ENCODE data around the gene CATSPERZ.
"Not testable (repeated sequence)": the region's sequence is repeated elsewhere in the genome, so short reads cannot be mapped to it uniquely, and the experiment has no call there.

CATSPERZ gene

DNA sequence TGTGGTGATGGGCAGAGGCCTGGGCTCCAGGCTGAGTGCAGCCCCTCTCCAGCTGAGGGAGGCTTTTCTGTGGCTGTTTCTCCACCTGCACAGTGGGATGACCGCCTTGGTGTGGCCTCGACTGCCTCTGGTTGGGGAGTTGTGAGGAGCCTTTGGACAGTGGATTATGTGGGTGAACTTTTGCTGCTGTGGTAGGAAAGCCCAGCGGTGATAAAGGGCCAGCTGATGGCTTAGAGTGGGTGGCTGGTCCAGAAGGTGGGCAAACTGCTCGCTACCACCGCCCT lies 3.8 kb downstream of the CATSPERZ start:
- no peaks in the 10 kb centered on the region for H3K9me3 Mint-ChIP-seq
- peaks cover 43% of the 10 kb centered on the region for H3K27me3 Mint-ChIP-seq
- ATAC-seq = no peak
- H3K27ac Mint-ChIP-seq = peak overlapping the region in 1 of 2 donors; percentile 98
- H3K4me3 Mint-ChIP-seq = peak overlapping the region; percentile 94 to 95
- H3K4me1 Mint-ChIP-seq = peaks cover 57% of the 10 kb centered on the region
- no peak for DNase-seq

DNA sequence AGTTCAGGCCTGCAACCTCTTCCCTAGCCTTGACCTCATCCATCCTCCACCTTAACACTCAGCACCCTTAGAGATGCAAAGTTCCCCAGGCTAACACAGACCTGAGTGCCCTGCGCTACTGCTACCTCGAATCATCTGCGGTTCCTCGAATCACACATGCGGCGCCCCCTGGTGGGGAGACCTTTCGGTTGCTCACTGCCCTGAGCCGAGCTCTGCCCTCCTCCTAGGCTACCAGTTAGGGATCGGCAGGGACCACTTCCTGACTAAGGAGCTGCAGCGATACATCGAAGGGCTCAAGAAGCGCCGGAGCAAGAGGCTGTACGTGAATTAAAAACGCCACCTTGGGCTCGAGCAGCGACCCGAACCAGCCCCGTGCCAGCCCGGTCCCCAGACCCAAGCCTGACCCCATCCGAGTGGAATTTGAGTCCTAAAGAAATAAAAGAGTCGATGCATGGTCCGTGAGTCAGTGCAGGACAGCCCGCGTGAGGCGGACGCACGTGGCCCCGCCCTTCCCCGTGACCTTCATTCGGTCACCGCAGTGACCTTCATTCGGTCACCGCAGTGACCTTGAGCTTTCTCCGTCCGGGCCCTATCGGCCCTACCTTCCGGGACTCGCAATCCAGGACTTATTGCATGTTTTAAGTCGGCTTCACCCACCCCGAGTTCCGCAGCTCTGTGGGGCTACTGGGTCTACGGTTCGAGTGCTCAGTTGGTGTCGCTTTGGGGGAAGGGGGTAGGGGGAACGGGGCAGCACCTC lies 4.3 kb downstream of the CATSPERZ start:
- H3K27me3 Mint-ChIP-seq = peaks cover 37% of the 10 kb centered on the region
- H3K27ac Mint-ChIP-seq = peak overlapping the region; percentile 97 to 98
- no peaks in the 10 kb centered on the region for H3K9me3 Mint-ChIP-seq
- H3K4me3 Mint-ChIP-seq = peak overlapping the region; percentile 94 to 95
- peaks cover 57% of the 10 kb centered on the region for H3K4me1 Mint-ChIP-seq
- DNase-seq (peak; percentile 95), ATAC-seq (peak; percentile 68)

GRCh38 chr11:64305075-64305690 lies 5.0 kb downstream of the CATSPERZ start, which contains the start of gene ESRRA:
Gene ESRRA, plus strand, starts transcription at chr11:64305524. Its CDS starts 1,656 bp downstream, at chr11:64307180.
- DNase-seq (peak; percentile 99 to 100), ATAC-seq (peak; percentile 78)
- peaks cover 30% of the 10 kb centered on the region for H3K27me3 Mint-ChIP-seq
- H3K9me3 Mint-ChIP-seq = no peaks in the 10 kb centered on the region
- H3K27ac Mint-ChIP-seq = peak within 1 kb of the TSS; percentile 97 to 98
- H3K4me3 Mint-ChIP-seq = peak within 1 kb of the TSS; percentile 96 to 99
- H3K4me1 Mint-ChIP-seq = peaks cover 50% of the 10 kb centered on the region

DNA sequence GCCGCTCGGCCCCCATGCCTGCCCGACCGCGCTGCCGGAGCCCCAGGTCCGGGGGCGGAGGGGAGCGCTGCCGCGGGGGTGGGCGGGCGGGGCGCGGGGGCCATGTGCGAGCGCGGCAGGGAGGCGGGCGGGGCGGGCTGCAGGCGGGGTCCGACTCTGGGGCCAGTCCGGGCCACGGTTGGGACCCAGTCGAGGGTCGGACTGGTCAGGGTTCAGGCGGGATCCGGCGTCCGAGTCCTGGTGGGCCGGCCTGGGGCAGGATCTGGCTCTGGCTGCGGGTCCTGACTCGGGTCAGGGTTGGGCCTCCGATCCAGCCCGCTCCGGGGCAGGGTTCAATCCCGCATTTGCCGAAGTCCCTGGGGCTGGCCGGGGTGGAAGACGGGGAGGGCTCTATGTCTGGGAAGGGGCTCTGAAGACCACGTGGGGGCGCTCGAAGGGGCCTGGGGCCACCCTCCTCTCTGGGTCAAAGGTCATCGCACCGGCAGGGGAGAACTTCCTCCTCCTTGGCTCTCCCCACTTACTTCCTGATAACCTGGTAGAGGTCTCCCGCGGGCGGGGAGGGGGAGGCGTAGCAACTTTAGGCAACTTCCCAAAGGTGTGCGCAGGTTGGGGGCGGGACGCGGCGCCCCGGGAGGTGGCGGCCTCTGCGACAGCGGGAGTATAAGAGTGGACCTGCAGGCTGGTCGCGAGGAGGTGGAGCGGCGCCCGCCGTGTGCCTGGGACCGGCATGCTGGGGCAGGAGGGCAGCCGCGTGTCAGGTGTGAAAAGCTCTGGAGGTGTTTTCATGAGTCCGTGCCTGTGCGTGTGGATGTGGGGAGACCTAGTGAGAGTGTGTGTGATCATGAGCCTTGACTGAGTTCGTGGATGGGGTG lies 5.8 kb downstream of the CATSPERZ start:
- Mint-ChIP-seq H3K4me1 (peaks cover 46% of the 10 kb centered on the region), H3K4me3 (peak overlapping the region; percentile 96 to 99), H3K27me3 (peaks cover 23% of the 10 kb centered on the region), H3K9me3 (no peaks in the 10 kb centered on the region), H3K27ac (peak overlapping the region; percentile 86 to 98)
- DNase-seq = peak; percentile 64 to 81
- ATAC-seq = peak; percentile 41

- DNase-seq (no peak), ATAC-seq (no peak)
- Mint-ChIP-seq H3K4me3 (peak overlapping the region; percentile 96 to 99), H3K9me3 (no peaks in the 10 kb centered on the region), H3K4me1 (peaks cover 47% of the 10 kb centered on the region), H3K27ac (peak overlapping the region; percentile 86 to 98), H3K27me3 (peaks cover 17% of the 10 kb centered on the region)
Observed at GRCh38 chr11:64306563-64306875, 6.4 kb downstream of the CATSPERZ start.

DNA sequence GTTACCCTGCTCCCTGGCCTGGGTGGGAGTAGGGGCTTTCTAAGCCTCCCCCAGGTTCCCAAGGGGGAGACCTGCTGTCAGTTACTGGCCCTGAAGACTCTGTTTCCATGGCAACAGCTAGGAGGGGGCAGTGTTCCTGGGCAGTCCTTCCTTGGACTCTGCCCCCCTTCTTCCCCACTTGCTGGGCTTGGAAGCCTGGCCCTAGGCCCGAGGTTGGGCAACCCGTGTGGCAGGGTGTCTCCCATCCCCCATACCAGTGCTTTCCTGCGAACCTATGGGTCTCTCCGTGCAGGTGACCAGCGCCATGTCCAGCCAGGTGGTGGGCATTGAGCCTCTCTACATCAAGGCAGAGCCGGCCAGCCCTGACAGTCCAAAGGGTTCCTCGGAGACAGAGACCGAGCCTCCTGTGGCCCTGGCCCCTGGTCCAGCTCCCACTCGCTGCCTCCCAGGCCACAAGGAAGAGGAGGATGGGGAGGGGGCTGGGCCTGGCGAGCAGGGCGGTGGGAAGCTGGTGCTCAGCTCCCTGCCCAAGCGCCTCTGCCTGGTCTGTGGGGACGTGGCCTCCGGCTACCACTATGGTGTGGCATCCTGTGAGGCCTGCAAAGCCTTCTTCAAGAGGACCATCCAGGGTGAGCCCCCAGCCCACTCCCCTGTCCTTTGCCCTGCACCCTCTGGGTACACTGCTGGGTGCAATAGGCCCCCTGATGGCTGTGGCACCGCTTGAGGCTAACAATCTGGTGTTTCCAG lies 6.9 kb downstream of the CATSPERZ start:
- DNase-seq (no peak), ATAC-seq (no peak)
- Mint-ChIP-seq H3K27me3 (peaks cover 12% of the 10 kb centered on the region), H3K9me3 (no peaks in the 10 kb centered on the region), H3K27ac (peak overlapping the region in 1 of 2 donors; percentile 12), H3K4me1 (peaks cover 48% of the 10 kb centered on the region), H3K4me3 (peak overlapping the region; percentile 96 to 99)

- not testable (repeated sequence) for ATAC-seq, H3K27me3 Mint-ChIP-seq, DNase-seq, H3K9me3 Mint-ChIP-seq
- Mint-ChIP-seq H3K4me1 (peaks cover 55% of the 10 kb centered on the region), H3K27ac (peak overlapping the region in 1 of 2 donors; percentile 41), H3K4me3 (peak overlapping the region; percentile 30 to 96)
Observed at GRCh38 chr11:64307795-64308194, 7.6 kb downstream of the CATSPERZ start.

- no peaks in the 10 kb centered on the region for H3K9me3 Mint-ChIP-seq
- H3K4me3 Mint-ChIP-seq = no peak overlapping the region
- ATAC-seq (no peak), DNase-seq (no peak)
- peak overlapping the region; percentile 24 to 88 for H3K27ac Mint-ChIP-seq
- peaks cover 62% of the 10 kb centered on the region for H3K4me1 Mint-ChIP-seq
- H3K27me3 Mint-ChIP-seq = no peaks in the 10 kb centered on the region
Observed at GRCh38 chr11:64312947-64313346, 12.8 kb downstream of the CATSPERZ start.

DNA sequence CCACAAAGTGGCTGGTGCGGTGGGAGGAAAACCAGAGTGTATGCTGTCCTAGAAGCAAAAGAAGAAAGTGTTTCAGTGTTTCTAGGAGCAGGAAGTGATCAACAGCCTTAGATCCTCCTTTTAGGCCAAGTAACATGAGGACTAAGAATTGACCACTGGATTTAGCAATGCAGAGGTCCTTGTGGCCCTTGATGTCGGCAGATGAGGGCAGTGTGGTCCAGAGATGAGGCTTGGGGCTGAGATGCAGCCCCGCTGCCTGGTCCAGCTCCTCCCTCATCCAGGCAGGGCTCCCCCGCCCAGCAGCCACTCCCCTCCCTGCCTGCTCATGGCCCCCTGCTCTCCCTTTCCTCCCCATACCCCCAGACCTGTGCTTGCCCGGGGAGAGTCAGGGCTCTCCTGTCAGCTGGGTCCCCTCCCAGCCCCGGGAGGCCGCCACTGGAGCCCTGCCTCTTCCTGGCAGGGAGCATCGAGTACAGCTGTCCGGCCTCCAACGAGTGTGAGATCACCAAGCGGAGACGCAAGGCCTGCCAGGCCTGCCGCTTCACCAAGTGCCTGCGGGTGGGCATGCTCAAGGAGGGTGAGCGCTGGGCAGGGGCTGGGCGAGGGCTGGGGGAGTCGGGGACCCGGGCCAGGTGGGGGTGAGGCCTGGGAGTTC lies 13.5 kb downstream of the CATSPERZ start:
- H3K4me1 Mint-ChIP-seq = peaks cover 61% of the 10 kb centered on the region
- peak overlapping the region; percentile 24 to 36 for H3K27ac Mint-ChIP-seq
- no peaks in the 10 kb centered on the region for H3K9me3 Mint-ChIP-seq
- ATAC-seq (no peak), DNase-seq (no peak)
- H3K27me3 Mint-ChIP-seq = no peaks in the 10 kb centered on the region
- no peak overlapping the region for H3K4me3 Mint-ChIP-seq

DNA sequence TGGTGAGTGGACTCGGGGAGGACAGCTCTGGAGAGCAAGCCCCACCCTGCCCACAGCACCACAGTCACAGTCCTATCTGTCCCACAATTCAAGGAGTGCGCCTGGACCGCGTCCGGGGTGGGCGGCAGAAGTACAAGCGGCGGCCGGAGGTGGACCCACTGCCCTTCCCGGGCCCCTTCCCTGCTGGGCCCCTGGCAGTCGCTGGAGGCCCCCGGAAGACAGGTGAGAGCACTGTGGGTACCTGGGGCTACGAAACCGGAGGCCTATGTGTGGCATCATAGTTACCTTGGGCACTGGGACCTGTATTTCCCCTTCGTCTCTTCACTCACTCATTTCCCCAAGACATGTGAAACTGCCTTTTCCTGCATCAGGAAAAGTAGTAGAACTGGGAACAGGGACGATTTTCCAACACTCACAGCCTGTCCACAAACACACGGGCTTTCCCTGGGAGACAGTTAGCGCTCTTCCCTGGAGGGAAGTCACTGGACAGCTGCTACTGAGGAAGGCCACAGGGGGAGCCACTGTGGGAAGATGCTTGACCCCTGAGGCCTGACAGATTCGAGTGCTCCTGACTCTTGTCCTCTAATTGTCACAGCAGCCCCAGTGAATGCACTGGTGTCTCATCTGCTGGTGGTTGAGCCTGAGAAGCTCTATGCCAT lies 14.1 kb downstream of the CATSPERZ start:
- H3K27ac Mint-ChIP-seq = peak overlapping the region; percentile 31 to 70

GRCh38 chr11:64314805-64315561 lies 14.8 kb downstream of the CATSPERZ start:
- DNase-seq (no peak), ATAC-seq (no peak)
- Mint-ChIP-seq H3K27ac (peak overlapping the region in 1 of 2 donors; percentile 31), H3K9me3 (no peaks in the 10 kb centered on the region), H3K27me3 (no peaks in the 10 kb centered on the region), H3K4me1 (peaks cover 68% of the 10 kb centered on the region), H3K4me3 (no peak overlapping the region)

More for the DNA sequence above, 14.1 kb downstream of the CATSPERZ start:
- DNase-seq = no peak
- no peak overlapping the region for H3K4me3 Mint-ChIP-seq
- no peaks in the 10 kb centered on the region for H3K27me3 Mint-ChIP-seq
- ATAC-seq = no peak
- no peaks in the 10 kb centered on the region for H3K9me3 Mint-ChIP-seq
- peaks cover 64% of the 10 kb centered on the region for H3K4me1 Mint-ChIP-seq

DNA sequence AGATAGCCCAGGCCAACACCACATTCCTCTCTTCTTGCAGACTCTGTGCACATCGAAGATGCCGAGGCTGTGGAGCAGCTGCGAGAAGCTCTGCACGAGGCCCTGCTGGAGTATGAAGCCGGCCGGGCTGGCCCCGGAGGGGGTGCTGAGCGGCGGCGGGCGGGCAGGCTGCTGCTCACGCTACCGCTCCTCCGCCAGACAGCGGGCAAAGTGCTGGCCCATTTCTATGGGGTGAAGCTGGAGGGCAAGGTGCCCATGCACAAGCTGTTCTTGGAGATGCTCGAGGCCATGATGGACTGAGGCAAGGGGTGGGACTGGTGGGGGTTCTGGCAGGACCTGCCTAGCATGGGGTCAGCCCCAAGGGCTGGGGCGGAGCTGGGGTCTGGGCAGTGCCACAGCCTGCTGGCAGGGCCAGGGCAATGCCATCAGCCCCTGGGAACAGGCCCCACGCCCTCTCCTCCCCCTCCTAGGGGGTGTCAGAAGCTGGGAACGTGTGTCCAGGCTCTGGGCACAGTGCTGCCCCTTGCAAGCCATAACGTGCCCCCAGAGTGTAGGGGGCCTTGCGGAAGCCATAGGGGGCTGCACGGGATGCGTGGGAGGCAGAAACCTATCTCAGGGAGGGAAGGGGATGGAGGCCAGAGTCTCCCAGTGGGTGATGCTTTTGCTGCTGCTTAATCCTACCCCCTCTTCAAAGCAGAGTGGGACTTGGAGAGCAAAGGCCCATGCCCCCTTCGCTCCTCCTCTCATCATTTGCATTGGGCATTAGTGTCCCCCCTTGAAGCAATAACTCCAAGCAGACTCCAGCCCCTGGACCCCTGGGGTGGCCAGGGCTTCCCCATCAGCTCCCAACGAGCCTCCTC lies 15.7 kb downstream of the CATSPERZ start:
- not testable (repeated sequence) for ATAC-seq, H3K27me3 Mint-ChIP-seq, DNase-seq, H3K9me3 Mint-ChIP-seq
- H3K4me3 Mint-ChIP-seq = peak overlapping the region; percentile 92 to 98
- H3K27ac Mint-ChIP-seq = peak overlapping the region; percentile 100
- H3K4me1 Mint-ChIP-seq = peaks cover 74% of the 10 kb centered on the region

All from stimulated activated naive CD8-positive, alpha-beta T cell treated with anti-CD3 and anti-CD28 coated beads, Interleukin-15, amount 100 ng/mL, for 72 hours (primary cell).